Keratinocyte (primary cell): ENCODE measurements around the gene ATP11A.

Experiments
- EZH2 ChIP-seq: IDR thresholded peaks from one replicate; pipeline ENCODE4 v1.6.1; 2012; ENCODE audit warnings: inconsistent platforms, mild to moderate bottlenecking, low read length, moderate library complexity
- TF ChIP-seq, protein P1 (sequence below), 3 experiments: IDR thresholded peaks in 1 of 3; conservative IDR thresholded peaks in 1 of 3; optimal IDR thresholded peaks in 1 of 3; 2 replicates in 2 of 3; 3 replicates in 1 of 3; pipeline versions ENCODE3 to v1.5.1; 2011; ENCODE audit warnings: low read length in 3 of 3, mild to moderate bottlenecking in 3 of 3, moderate library complexity in 2 of 3, control low read depth in 1 of 3, inconsistent platforms in 1 of 3; ENCODE audit not compliant: insufficient read depth in 2 of 3; ENCODE audit errors: extremely low read depth in 1 of 3

DNA sequence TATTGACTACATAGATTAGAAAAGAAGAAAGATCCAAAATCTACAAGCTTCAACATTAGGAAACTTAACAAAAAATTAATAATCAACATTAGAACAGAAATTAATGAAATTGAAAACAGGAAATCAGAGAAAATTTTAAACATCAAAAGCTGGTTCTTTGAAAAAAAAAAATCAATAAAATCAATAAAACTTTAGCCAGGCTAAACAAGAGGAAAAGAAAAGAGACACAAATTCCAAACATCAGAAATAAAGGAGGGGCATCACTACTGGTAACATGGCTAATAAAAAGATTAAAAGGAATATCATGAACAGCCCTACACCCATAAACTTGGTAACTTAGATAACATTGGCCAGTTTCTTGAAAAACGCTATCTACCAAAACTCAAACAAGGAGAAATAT is 110.2 kb downstream of the ATP11A start:
- TF ChIP-seq, protein P1, sequence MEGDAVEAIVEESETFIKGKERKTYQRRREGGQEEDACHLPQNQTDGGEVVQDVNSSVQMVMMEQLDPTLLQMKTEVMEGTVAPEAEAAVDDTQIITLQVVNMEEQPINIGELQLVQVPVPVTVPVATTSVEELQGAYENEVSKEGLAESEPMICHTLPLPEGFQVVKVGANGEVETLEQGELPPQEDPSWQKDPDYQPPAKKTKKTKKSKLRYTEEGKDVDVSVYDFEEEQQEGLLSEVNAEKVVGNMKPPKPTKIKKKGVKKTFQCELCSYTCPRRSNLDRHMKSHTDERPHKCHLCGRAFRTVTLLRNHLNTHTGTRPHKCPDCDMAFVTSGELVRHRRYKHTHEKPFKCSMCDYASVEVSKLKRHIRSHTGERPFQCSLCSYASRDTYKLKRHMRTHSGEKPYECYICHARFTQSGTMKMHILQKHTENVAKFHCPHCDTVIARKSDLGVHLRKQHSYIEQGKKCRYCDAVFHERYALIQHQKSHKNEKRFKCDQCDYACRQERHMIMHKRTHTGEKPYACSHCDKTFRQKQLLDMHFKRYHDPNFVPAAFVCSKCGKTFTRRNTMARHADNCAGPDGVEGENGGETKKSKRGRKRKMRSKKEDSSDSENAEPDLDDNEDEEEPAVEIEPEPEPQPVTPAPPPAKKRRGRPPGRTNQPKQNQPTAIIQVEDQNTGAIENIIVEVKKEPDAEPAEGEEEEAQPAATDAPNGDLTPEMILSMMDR (optimal IDR thresholded peaks at IDR 0.05 in 1 of 3, IDR thresholded peaks at IDR 0.05 in 1 of 3, conservative IDR thresholded peaks at IDR 0.05 in 1 of 3; ENCODE audit: extremely low read depth in 1 of 3, insufficient read depth in 2 of 3, low read length in 3 of 3) = no peak
- TF ChIP-seq EZH2 = no peak
